ENCODE measurements around the gene ADGRG6. TPM values are rescaled to one million over a fixed set of nuclear protein-coding genes. Genes with fewer than 3 reads are reported as not detected.

The ADGRG6 gene
- total and polyA plus RNA-seq, 9 of the 15 experiments (the other 6 are each of a cell fraction or from before 2014, with no cell fraction given): under 0.01 to 0.11 (median 0.05) TPM; not detected in 5

DNA sequence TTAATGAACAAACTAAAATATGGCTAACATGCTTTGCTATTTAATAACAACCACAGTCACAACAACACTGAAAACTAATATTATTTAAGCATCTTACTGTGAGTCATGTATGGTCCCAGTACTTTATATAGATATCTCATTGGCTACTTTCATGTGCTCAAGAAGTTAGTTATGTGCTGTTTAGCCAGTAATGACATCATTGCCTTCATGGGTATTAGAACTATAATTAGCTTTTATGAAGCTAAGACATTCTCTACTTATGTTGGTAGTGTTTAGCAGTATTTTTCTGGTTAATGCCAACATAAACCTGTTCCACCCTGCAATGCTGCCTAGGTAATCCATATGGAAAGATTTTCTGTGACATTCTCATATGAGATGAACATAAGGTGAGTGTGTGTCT is 56.1 kb downstream of the ADGRG6 start:
- no peaks in the 10 kb centered on the region for H3K9me1 ChIP-seq (ENCODE audit: control insufficient read depth, insufficient read depth, low read length)
- no peak for ATAC-seq
- no peak overlapping the region for H2AFZ ChIP-seq (ENCODE audit: low read depth, low read length)
- intact Hi-C loops (cut with micrococcal nuclease): no loop called here
- in situ Hi-C loops (cut with MboI): no loop called here
- CTCF ChIA-PET (ENCODE audit: low intra/inter-chr PET ratio): no interaction called here
- BruUV-seq (replicated peaks): no TSS peak
- no peaks in the 10 kb centered on the region for H3K36me3 ChIP-seq (ENCODE audit: control insufficient read depth, insufficient read depth, low read length)
- H3K79me2 ChIP-seq (ENCODE audit: control insufficient read depth, insufficient read depth, low read length): no peaks in the 10 kb centered on the region
- H3K9ac ChIP-seq (ENCODE audit: insufficient read depth in 1 of 2, low read depth in 2 of 2, low read length in 2 of 2): no peak overlapping the region
- TF ChIP-seq CSDE1 (IDR thresholded peaks at IDR 0.05) (no peak), POLR3G (IDR thresholded peaks at IDR 0.05; ENCODE audit: extremely low read depth, insufficient read length, insufficient replicate concordance) (no peak), CCNT2 (IDR thresholded peaks at IDR 0.05; ENCODE audit: borderline replicate concordance, extremely low read depth, insufficient read length, low read depth, low read length) (no peak), IRF2 (CRISPR knock-in tag; IDR thresholded peaks at IDR 0.05) (no peak)
- TF ChIP-seq, protein P1, sequence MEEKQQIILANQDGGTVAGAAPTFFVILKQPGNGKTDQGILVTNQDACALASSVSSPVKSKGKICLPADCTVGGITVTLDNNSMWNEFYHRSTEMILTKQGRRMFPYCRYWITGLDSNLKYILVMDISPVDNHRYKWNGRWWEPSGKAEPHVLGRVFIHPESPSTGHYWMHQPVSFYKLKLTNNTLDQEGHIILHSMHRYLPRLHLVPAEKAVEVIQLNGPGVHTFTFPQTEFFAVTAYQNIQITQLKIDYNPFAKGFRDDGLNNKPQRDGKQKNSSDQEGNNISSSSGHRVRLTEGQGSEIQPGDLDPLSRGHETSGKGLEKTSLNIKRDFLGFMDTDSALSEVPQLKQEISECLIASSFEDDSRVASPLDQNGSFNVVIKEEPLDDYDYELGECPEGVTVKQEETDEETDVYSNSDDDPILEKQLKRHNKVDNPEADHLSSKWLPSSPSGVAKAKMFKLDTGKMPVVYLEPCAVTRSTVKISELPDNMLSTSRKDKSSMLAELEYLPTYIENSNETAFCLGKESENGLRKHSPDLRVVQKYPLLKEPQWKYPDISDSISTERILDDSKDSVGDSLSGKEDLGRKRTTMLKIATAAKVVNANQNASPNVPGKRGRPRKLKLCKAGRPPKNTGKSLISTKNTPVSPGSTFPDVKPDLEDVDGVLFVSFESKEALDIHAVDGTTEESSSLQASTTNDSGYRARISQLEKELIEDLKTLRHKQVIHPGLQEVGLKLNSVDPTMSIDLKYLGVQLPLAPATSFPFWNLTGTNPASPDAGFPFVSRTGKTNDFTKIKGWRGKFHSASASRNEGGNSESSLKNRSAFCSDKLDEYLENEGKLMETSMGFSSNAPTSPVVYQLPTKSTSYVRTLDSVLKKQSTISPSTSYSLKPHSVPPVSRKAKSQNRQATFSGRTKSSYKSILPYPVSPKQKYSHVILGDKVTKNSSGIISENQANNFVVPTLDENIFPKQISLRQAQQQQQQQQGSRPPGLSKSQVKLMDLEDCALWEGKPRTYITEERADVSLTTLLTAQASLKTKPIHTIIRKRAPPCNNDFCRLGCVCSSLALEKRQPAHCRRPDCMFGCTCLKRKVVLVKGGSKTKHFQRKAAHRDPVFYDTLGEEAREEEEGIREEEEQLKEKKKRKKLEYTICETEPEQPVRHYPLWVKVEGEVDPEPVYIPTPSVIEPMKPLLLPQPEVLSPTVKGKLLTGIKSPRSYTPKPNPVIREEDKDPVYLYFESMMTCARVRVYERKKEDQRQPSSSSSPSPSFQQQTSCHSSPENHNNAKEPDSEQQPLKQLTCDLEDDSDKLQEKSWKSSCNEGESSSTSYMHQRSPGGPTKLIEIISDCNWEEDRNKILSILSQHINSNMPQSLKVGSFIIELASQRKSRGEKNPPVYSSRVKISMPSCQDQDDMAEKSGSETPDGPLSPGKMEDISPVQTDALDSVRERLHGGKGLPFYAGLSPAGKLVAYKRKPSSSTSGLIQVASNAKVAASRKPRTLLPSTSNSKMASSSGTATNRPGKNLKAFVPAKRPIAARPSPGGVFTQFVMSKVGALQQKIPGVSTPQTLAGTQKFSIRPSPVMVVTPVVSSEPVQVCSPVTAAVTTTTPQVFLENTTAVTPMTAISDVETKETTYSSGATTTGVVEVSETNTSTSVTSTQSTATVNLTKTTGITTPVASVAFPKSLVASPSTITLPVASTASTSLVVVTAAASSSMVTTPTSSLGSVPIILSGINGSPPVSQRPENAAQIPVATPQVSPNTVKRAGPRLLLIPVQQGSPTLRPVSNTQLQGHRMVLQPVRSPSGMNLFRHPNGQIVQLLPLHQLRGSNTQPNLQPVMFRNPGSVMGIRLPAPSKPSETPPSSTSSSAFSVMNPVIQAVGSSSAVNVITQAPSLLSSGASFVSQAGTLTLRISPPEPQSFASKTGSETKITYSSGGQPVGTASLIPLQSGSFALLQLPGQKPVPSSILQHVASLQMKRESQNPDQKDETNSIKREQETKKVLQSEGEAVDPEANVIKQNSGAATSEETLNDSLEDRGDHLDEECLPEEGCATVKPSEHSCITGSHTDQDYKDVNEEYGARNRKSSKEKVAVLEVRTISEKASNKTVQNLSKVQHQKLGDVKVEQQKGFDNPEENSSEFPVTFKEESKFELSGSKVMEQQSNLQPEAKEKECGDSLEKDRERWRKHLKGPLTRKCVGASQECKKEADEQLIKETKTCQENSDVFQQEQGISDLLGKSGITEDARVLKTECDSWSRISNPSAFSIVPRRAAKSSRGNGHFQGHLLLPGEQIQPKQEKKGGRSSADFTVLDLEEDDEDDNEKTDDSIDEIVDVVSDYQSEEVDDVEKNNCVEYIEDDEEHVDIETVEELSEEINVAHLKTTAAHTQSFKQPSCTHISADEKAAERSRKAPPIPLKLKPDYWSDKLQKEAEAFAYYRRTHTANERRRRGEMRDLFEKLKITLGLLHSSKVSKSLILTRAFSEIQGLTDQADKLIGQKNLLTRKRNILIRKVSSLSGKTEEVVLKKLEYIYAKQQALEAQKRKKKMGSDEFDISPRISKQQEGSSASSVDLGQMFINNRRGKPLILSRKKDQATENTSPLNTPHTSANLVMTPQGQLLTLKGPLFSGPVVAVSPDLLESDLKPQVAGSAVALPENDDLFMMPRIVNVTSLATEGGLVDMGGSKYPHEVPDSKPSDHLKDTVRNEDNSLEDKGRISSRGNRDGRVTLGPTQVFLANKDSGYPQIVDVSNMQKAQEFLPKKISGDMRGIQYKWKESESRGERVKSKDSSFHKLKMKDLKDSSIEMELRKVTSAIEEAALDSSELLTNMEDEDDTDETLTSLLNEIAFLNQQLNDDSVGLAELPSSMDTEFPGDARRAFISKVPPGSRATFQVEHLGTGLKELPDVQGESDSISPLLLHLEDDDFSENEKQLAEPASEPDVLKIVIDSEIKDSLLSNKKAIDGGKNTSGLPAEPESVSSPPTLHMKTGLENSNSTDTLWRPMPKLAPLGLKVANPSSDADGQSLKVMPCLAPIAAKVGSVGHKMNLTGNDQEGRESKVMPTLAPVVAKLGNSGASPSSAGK (IDR thresholded peaks at IDR 0.05): no peak
- H4K20me1 ChIP-seq (replicated peaks; ENCODE audit: control insufficient read depth, insufficient read depth, low read length): no peaks in the 10 kb centered on the region
- no peak overlapping the region for H3K27ac ChIP-seq (ENCODE audit: extremely low read depth, low read depth, low read length)
- no peak overlapping the region for H3K4me2 ChIP-seq (ENCODE audit: insufficient read depth, low read length)
- H3K4me1 ChIP-seq (replicated peaks in 1 of 2; ENCODE audit: control insufficient read depth in 2 of 2, insufficient read depth in 2 of 2, low read length in 2 of 2): no peaks in the 10 kb centered on the region
- POLR2A ChIA-PET: no interaction called here
- no peak for FAIRE-seq
- H3K9me3 ChIP-seq (replicated peaks; ENCODE audit: control insufficient read depth, insufficient read depth, low read depth, low read length): no peaks in the 10 kb centered on the region
- H3K4me3 ChIP-seq: no peak overlapping the region
- no peaks in the 10 kb centered on the region for H3K27me3 ChIP-seq (ENCODE audit: control insufficient read depth in 2 of 2, insufficient read depth in 2 of 2, low read length in 2 of 2)
- no peak for DNase-seq (ENCODE audit: extremely low read depth in 1 of 4, low spot score in 3 of 4)
